Stimulated activated naive CD4-positive, alpha-beta T cell (primary cell): ENCODE results near the gene GGTLC1.

Experiments
- DNase-seq, 6 experiments: peaks; one replicate each; lab custom pipeline; 2025; lab: John Stamatoyannopoulos, UW

The GGTLC1 gene

GRCh38 chr20:23963941-23964340, 24.6 kb downstream of the GGTLC1 start:
- no peak for DNase-seq

DNA sequence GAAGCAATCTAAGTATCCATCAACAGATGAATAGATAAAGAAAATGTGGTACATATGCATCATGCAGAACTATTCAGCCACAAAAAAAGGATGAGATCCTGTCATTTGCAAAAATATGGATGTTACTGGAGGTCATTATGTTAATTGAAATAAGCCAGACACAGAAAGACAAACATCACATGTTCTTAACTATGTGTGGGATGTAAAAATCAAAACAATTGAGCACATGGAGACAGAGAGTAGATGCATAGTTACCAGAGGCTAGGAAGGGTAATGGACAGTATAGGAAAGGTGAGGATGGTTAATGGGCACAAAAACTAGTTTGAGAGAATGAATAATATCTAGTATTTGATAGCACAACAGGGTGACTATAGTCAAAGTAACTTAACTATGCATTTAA, 26.3 kb downstream of the GGTLC1 start:
- DNase-seq, result no peak

DNA sequence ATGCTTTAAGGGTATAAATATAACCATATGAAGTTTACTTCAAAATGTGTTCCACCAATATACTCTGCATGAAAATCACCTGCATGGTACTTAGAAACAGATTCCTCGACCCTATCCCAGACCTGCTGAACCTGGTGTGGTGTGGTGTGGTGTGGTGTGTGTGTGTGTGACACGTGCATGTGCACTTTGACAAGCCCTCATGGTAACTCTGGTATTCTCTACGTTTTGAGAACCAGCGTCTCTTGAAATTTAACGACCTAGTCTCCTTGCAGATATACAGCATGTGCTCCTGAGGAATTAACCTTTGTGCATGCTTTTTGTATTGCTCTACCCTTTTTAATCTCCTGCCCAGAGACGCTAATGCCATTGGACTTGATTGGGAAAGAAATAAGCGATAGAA, 29.5 kb downstream of the GGTLC1 start:
- no peak for DNase-seq

- no peak for DNase-seq
Measured at GRCh38 chr20:23955896-23956295, 32.7 kb downstream of the GGTLC1 start.

DNA sequence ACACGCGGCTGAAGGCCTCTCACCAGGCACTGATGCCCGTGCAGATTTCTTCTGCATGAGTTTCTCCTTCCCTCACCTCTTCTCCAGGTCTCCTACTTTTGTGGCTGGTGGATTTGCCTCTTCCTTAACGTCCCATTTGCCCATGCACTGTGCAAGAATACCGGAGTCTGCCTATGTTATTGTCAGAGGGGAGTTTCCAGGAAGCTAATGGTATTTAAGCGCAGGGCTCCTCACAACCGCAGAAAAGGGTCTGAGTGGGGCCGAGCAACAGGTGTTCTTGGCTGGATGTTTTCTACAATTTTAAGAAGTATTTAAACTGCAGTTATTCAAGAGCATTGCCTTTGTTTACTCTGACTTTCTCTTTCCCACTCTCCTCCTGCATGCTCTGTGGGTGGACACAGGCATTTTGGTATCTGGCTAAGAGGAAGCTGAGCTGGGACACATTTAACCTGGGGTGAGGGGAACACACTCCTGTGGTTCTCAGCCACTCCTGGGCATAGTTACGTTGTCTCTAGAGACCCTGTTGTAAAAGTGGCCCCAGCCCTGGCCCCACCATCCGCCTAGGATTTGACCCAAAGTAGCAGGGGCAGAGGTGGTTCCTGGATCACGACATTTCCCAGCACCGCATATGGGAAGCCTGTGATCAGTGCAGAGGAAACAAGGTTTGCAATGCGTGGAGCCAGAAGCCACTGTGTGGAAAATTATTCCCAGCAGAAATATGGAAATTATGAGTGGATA, 34.4 kb downstream of the GGTLC1 start:
- DNase-seq, result no peak

DNA sequence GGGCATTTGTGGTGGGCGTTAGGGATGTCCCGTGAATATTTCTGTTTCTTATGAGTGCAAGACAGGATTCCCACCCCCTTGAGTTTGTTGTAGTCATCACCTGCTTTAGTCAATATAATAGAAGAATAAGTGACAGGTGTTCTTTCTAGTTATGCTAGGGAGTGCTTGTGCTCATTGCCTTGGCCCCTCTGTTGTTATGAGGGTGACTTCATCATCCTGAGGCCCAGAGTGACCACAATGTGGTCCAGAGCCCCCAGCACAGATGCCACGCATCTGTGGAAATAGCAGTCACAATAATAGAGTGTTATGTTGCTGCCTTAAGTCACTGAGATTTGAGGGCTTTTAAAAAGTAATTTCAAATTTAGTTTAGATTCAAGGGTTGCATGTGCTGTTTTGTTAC, 42.4 kb downstream of the GGTLC1 start:
- DNase-seq, result no peak

DNA sequence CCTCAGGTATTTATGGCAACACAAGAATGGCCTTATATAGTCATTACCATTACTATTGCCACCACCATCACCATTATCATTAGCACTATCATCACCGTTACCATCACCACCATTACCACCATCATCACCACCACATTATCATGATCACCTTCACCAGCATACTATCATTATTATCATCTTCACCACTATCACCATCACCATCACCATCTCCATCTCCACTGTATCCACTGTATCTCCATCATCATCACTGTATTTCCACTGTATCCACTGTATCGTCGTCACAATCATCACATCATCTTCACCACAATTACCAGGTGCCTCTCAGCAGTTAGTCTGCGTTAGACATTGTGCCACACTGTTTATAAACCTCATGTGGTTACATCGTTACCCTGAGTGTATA, 45.3 kb downstream of the GGTLC1 start:
- no peak for DNase-seq

GRCh38 chr20:23939641-23940040, 48.9 kb downstream of the GGTLC1 start:
- no peak for DNase-seq

DNA sequence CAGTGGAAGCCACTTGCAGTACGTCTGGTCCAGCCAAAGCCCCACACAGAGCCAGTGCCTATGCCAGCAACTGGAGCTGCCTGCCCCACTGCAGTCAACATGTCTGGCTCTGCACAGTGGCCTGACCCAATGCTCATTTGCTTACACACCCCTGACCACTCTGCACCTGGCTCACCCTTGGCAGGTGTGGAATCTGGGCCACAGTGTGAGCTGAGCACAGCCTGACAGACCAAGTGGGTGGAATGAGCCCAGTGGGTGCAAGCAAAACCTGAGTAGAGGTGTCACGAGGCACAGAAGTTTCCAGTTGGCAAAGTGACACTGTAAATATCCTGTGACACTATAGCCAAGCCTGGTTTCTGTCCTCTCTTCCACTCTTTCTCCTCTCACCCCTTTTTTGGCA, 49.5 kb downstream of the GGTLC1 start:
- no peak for DNase-seq

GRCh38 chr20:23938118-23938438, 50.5 kb downstream of the GGTLC1 start:
- no peak for DNase-seq

DNA sequence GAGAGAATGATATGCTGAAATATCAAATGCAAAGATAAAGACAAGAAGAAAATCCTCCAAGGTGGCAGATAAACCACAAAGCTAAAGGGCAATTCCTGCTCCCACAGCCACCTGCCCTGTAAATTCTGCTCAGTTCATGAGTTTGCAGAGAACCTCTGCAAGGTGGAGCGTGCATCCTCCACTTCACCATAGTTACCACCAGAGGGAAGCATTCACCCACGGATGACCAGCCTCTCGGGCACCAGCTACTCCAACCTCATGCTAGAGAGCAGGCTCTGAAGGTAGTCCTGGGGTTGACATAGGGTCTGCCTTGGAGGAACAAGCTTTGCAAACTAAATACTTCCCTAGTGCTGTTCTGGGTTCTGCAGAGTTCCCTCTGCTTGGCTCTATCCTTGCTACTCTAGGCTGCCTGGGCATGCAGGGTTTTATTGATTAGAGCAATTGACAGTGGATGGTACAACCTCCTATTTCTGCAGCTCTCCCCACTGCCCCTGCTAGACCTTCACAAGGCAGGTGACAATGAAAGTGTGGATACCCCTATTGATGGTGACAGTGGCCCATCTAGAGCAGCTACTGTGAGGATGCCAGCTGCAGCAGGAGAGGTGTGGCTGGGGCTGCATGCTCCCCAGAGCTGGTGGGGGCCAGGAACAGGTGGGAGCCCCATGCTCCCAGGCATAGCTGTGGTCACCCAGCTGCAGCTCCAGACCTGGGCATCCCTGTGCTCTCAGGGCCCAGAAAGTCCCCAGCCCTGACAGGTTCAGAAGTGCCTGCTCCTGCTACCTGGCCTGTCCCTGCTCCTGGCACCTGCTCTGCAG, 51.1 kb downstream of the GGTLC1 start:
- peak; percentile 47 to 79 (median 59) for DNase-seq
